ENCODE measurements around the gene FBXL15.

- TF ChIP-seq RARB (CRISPR knock-in tag; IDR thresholded peaks at IDR 0.05) (no peak), ESRRG (CRISPR knock-in tag; IDR thresholded peaks at IDR 0.05) (no peak), ZNF8 (CRISPR knock-in tag; IDR thresholded peaks at IDR 0.05) (no peak), ZFP30 (CRISPR knock-in tag; IDR thresholded peaks at IDR 0.05) (no peak), PATZ1 (CRISPR knock-in tag; IDR thresholded peaks at IDR 0.05; ENCODE audit: borderline replicate concordance) (no peak), ISL1 (CRISPR knock-in tag; IDR thresholded peaks at IDR 0.05) (no peak), BACH2 (CRISPR knock-in tag; IDR thresholded peaks at IDR 0.05; ENCODE audit: borderline replicate concordance) (no peak), POU6F1 (CRISPR knock-in tag; IDR thresholded peaks at IDR 0.05; ENCODE audit: borderline replicate concordance, low read depth) (no peak)
Measured at GRCh38 chr10:102411341-102412255, 9.0 kb upstream of the FBXL15 start.

All from SK-N-SH treated with all-trans-retinoic acid at 6 μM for 48 hours (cell line).